H9 (cell line): ENCODE results near the gene MED8. TPM values are rescaled to one million over a fixed set of nuclear protein-coding genes. Genes with fewer than 3 reads are reported as not detected.

Experiments
- DNase-seq: peaks from one replicate; pipeline ENCODE4 v3.0.0-alpha.2; 2017
- H2AFZ ChIP-seq: one replicate; pipeline ENCODE4 v1.6.1; 2013; ENCODE audit warnings: mild to moderate bottlenecking, low read length, control low read depth, moderate library complexity
- H2AK5ac ChIP-seq: 2 replicates; pipeline ENCODE4 v1.6.1; 2013; ENCODE audit warnings: low read length, control low read depth, mixed read lengths; ENCODE audit not compliant: insufficient read length
- H2BK120ac ChIP-seq: one replicate; pipeline ENCODE4 v1.6.1; 2013; ENCODE audit warnings: low read depth, mild to moderate bottlenecking, low read length, control low read depth, inconsistent platforms; ENCODE audit not compliant: poor library complexity, severe bottlenecking
- H2BK12ac ChIP-seq: 2 replicates; pipeline ENCODE4 v1.6.1; 2013; ENCODE audit warnings: low read length, control low read depth, mixed read lengths, low read depth; ENCODE audit not compliant: insufficient read length
- H2BK15ac ChIP-seq: 2 replicates; pipeline ENCODE4 v1.6.1; 2013; ENCODE audit warnings: low read depth, low read length, control low read depth
- H2BK20ac ChIP-seq: one replicate; pipeline ENCODE4 v1.6.1; 2013; ENCODE audit warnings: low read depth, mild to moderate bottlenecking, low read length, control low read depth, inconsistent platforms; ENCODE audit not compliant: poor library complexity, severe bottlenecking
- H2BK5ac ChIP-seq: 2 replicates; pipeline ENCODE4 v1.6.1; 2013; ENCODE audit warnings: low read length, control low read depth, mixed read lengths; ENCODE audit not compliant: insufficient read length
- H3K14ac ChIP-seq: 2 replicates; pipeline ENCODE4 v1.6.1; 2013; ENCODE audit warnings: low read length, control low read depth; ENCODE audit not compliant: insufficient read depth
- H3K18ac ChIP-seq: 2 replicates; pipeline ENCODE4 v1.6.1; 2013; ENCODE audit warnings: low read depth, mild to moderate bottlenecking, mixed read lengths, low read length, control low read depth; ENCODE audit not compliant: insufficient read length
- H3K23ac ChIP-seq: 2 replicates; pipeline ENCODE4 v1.6.1; 2013; ENCODE audit warnings: low read length, control low read depth, mixed read lengths, low read depth; ENCODE audit not compliant: insufficient read length
- H3K23me2 ChIP-seq: 2 replicates; pipeline ENCODE4 v1.6.1; 2013; ENCODE audit warnings: low read depth, mild to moderate bottlenecking, mixed read lengths, low read length, control low read depth; ENCODE audit not compliant: insufficient read length, poor library complexity, severe bottlenecking
- H3K27ac ChIP-seq: 2 replicates; pipeline ENCODE4 v1.5.1; 2013; ENCODE audit warnings: low read length, control low read depth, mixed read lengths, low read depth; ENCODE audit not compliant: insufficient read length
- H3K27me3 ChIP-seq: 2 replicates; pipeline ENCODE4 v1.6.1; 2013; ENCODE audit warnings: low read length, control low read depth, inconsistent platforms; ENCODE audit not compliant: insufficient read depth
- H3K4ac ChIP-seq: 2 replicates; pipeline ENCODE4 v1.6.1; 2013; ENCODE audit warnings: low read depth, mild to moderate bottlenecking, control low read depth, inconsistent platforms, low read length, moderate library complexity
- H3K4me1 ChIP-seq: 2 replicates; pipeline ENCODE4 v1.6.1; 2013; ENCODE audit warnings: low read length, control low read depth, inconsistent platforms; ENCODE audit not compliant: insufficient read depth
- H3K4me2 ChIP-seq: 2 replicates; pipeline ENCODE4 v1.6.1; 2013; ENCODE audit warnings: low read length, control low read depth, mixed read lengths; ENCODE audit not compliant: insufficient read length, insufficient read depth
- H3K56ac ChIP-seq: 2 replicates; pipeline ENCODE4 v1.6.1; 2013; ENCODE audit warnings: low read depth, mild to moderate bottlenecking, mixed read lengths, low read length, control low read depth; ENCODE audit not compliant: insufficient read length
- H3K79me1 ChIP-seq: 2 replicates; pipeline ENCODE4 v1.6.1; 2013; ENCODE audit warnings: low read depth, mild to moderate bottlenecking, moderate library complexity, low read length, control low read depth, inconsistent platforms; ENCODE audit not compliant: insufficient read depth, poor library complexity, severe bottlenecking
- H3K79me2 ChIP-seq: 2 replicates; pipeline ENCODE4 v1.6.1; 2013; ENCODE audit warnings: low read length, control low read depth, inconsistent platforms; ENCODE audit not compliant: insufficient read depth
- H3K9ac ChIP-seq: 2 replicates; pipeline ENCODE4 v1.6.1; 2013; ENCODE audit warnings: low read length, control low read depth, mixed read lengths; ENCODE audit not compliant: insufficient read length; ENCODE audit errors: extremely low read depth
- H3K9me3 ChIP-seq: one replicate; pipeline ENCODE4 v1.6.1; 2013; ENCODE audit warnings: low read depth, low read length, inconsistent platforms; ENCODE audit not compliant: control insufficient read depth
- H3T11ph ChIP-seq: one replicate; pipeline ENCODE4 v1.6.1; 2013; ENCODE audit warnings: mild to moderate bottlenecking, low read length, control low read depth, inconsistent platforms
- H4K20me1 ChIP-seq: one replicate; pipeline ENCODE4 v1.6.1; 2013; ENCODE audit not compliant: control insufficient read depth, insufficient read length, insufficient read depth
- H4K5ac ChIP-seq: 2 replicates; pipeline ENCODE4 v1.6.1; 2013; ENCODE audit warnings: low read depth, mild to moderate bottlenecking, mixed read lengths, low read length, control low read depth; ENCODE audit not compliant: insufficient read length
- H4K8ac ChIP-seq: replicated peaks from 2 replicates; pipeline ENCODE4 v1.6.1; 2013; ENCODE audit warnings: low read length, control low read depth, mixed read lengths, low read depth; ENCODE audit not compliant: insufficient read length
- H4K91ac ChIP-seq: 2 replicates; pipeline ENCODE4 v1.6.1; 2013; ENCODE audit warnings: low read depth, mild to moderate bottlenecking, moderate library complexity, mixed read lengths, low read length, control low read depth; ENCODE audit not compliant: insufficient read length
- H3K27ac Mint-ChIP-seq, 3 experiments: 2 replicates in 2 of 3; 3 replicates in 1 of 3; pipeline ENCODE4 v1.8.0; 2020 to 2021; ENCODE audit warnings: mixed read lengths in 3 of 3, mild to moderate bottlenecking in 1 of 3, moderate library complexity in 1 of 3
- H3K27me3 Mint-ChIP-seq: 2 replicates; pipeline ENCODE4 v1.8.0; 2021; ENCODE audit warnings: low read depth, mild to moderate bottlenecking, moderate library complexity, mixed read lengths
- H3K36me3 Mint-ChIP-seq, 3 experiments: 2 replicates in 2 of 3; 3 replicates in 1 of 3; pipeline ENCODE4 v1.8.0; 2020 to 2021; ENCODE audit warnings: low read depth in 3 of 3, mixed read lengths in 3 of 3; ENCODE audit not compliant: insufficient read depth in 1 of 3
- H3K4me1 Mint-ChIP-seq, 2 experiments: 2 replicates each; pipeline ENCODE4 v1.8.0; 2020; ENCODE audit warnings: mixed read lengths in 2 of 2
- H3K4me3 Mint-ChIP-seq, 2 experiments: 2 replicates in 1 of 2; 3 replicates in 1 of 2; pipeline ENCODE4 v1.8.0; 2020 to 2021; ENCODE audit warnings: mild to moderate bottlenecking in 2 of 2, mixed read lengths in 2 of 2, moderate library complexity in 1 of 2
- H3K9me3 Mint-ChIP-seq, 2 experiments: 2 replicates in 1 of 2; 3 replicates in 1 of 2; pipeline ENCODE4 v1.8.0; 2020; ENCODE audit warnings: mild to moderate bottlenecking in 2 of 2, mixed read lengths in 2 of 2, moderate library complexity in 1 of 2
- CTCF ChIP-seq: fragments of 200-600 bp; sonication (generic); conservative IDR thresholded peaks from 3 replicates; pipeline ENCODE4 v1.8.0; 2021; ENCODE audit warnings: antibody characterized with exemption, mild to moderate bottlenecking
- WGBS: extraction: QIAGEN DNeasy Blood & Tissue Kit; methylation state at CpG from one replicate; pipeline ENCODE4 v1.1.7; 2013; ENCODE audit warnings: missing lambda C conversion rate, low lambda C conversion rate, mixed read lengths; ENCODE audit not compliant: insufficient read length; ENCODE audit errors: extremely low coverage; 5-methylcytosine and 5-hydroxymethylcytosine counted together
- total RNA-seq: library from RNA; stranded (reverse); gene quantifications from 2 replicates; pipeline ENCODE4 v1.2.1, GENCODE V29; 2021

MED8 gene
- total RNA-seq, 1 experiment from 2014 or later: 23.0 TPM

GRCh38 chr1:43423672-43424550, 34.3 kb upstream of the MED8 start:
- H3K4me2 ChIP-seq: no peak overlapping the region
- no peaks in the 10 kb centered on the region for H3K23me2 ChIP-seq
- no peak overlapping the region for H3T11ph ChIP-seq
- no peak overlapping the region for H2BK20ac ChIP-seq
- Mint-ChIP-seq H3K27ac (no peak overlapping the region), H3K9me3 (no peaks in the 10 kb centered on the region), H3K4me1 (peaks cover 9 to 10% of the 10 kb centered on the region in 2 experiments), H3K27me3 (no peaks in the 10 kb centered on the region), H3K4me3 (no peak overlapping the region; a peak in 1 of 5 replicates), H3K36me3 (peaks cover 13 to 74% (median 54%) of the 10 kb centered on the region in 3 experiments; a peak in 6 of 7 replicates)
- no peak overlapping the region for H2BK120ac ChIP-seq
- no peak for DNase-seq
- H3K23ac ChIP-seq: no peak overlapping the region
- no peak overlapping the region for H2BK12ac ChIP-seq
- no peak overlapping the region for H4K8ac ChIP-seq
- no peaks in the 10 kb centered on the region for H3K9me3 ChIP-seq
- H3K27ac ChIP-seq: no peak overlapping the region
- H3K4ac ChIP-seq: no peak overlapping the region
- WGBS: no CpG with 5 or more reads among the region's 23 CpGs
- H2BK15ac ChIP-seq: no peak overlapping the region
- no peaks in the 10 kb centered on the region for H4K20me1 ChIP-seq
- no peaks in the 10 kb centered on the region; the same call in 1 of the 2 replicates for H3K4me1 ChIP-seq
- H2BK5ac ChIP-seq: no peak overlapping the region
- H3K79me1 ChIP-seq: no peaks in the 10 kb centered on the region
- H2AK5ac ChIP-seq: no peak overlapping the region
- H2AFZ ChIP-seq: no peak overlapping the region
- H3K18ac ChIP-seq: no peak overlapping the region
- H3K14ac ChIP-seq: no peak overlapping the region
- no peaks in the 10 kb centered on the region for H3K79me2 ChIP-seq
- TF ChIP-seq CTCF: no peak
- no peak overlapping the region for H3K9ac ChIP-seq
- H4K91ac ChIP-seq: no peak overlapping the region
- no peaks in the 10 kb centered on the region for H3K27me3 ChIP-seq
- no peak overlapping the region for H3K56ac ChIP-seq
- H4K5ac ChIP-seq: no peak overlapping the region
